Measurements from ENCODE around the gene PLD1. TPM values are rescaled to one million over a fixed set of nuclear protein-coding genes. Genes with fewer than 3 reads are reported as not detected.

Gene PLD1
- total and polyA plus RNA-seq, 9 donors: 24.6 to 125 (median 52.1) TPM

DNA sequence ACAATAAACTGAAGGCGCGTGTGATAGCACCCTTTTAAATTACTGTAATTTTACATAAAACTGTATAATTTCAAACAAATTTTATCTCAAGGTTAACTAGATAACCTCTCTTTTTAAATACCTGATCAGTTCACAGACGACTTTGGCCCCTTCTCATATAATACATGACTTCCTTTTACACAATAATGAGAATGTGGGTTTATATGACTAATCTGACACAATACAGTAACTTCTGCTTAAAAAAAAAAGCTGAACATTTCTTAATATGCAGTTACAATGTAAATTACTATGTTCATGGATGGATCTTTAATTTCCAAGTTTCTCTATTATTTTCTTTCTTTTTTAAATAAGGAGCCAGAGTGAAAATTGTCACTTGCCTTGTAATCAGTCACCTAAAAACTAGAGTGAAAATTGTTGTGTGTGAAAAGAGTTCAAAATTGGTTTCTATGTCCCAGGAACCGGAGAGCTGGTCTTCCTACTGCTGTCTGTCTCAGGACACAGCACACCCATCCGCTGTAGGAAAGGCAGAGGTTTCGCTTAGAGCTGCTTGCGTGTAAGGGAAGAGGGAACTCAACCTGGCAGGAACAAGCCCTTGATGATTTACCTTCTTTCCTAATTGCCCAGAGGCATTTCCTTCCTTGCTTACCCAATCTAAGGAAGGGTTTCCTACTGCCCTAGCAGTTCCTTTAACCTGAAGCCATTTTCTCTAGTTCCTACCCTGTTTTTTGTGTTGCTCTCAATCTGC lies 33.3 kb downstream of the PLD1 start:
- intact Hi-C loops (cut with DNase I): loop anchor here in 2 of 4 donors (10.0 kb wide), 2 partner anchors 132 to 568 kb away; no protein-coding TSS in a partner anchor
- Histone ChIP-seq H3K27me3 (no peaks in the 10 kb centered on the region), H3K27ac (no peak overlapping the region), H3K4me1 (ENCODE audit: insufficient read depth) (peaks cover under 1% of the 10 kb centered on the region), H3K4me3 (no peak overlapping the region), H3K9me3 (no peaks in the 10 kb centered on the region), H3K36me3 (no peaks in the 10 kb centered on the region)
- 81 to 88% (median 84%) methylated on average over 7 of the region's 7 CpGs for WGBS, 3 donors
- no peak for DNase-seq
- TF ChIP-seq EP300 (IDR thresholded peaks at IDR 0.05): no peak
- TF ChIP-seq, protein P1, sequence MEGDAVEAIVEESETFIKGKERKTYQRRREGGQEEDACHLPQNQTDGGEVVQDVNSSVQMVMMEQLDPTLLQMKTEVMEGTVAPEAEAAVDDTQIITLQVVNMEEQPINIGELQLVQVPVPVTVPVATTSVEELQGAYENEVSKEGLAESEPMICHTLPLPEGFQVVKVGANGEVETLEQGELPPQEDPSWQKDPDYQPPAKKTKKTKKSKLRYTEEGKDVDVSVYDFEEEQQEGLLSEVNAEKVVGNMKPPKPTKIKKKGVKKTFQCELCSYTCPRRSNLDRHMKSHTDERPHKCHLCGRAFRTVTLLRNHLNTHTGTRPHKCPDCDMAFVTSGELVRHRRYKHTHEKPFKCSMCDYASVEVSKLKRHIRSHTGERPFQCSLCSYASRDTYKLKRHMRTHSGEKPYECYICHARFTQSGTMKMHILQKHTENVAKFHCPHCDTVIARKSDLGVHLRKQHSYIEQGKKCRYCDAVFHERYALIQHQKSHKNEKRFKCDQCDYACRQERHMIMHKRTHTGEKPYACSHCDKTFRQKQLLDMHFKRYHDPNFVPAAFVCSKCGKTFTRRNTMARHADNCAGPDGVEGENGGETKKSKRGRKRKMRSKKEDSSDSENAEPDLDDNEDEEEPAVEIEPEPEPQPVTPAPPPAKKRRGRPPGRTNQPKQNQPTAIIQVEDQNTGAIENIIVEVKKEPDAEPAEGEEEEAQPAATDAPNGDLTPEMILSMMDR (IDR thresholded peaks at IDR 0.05): no peak
- no peak for TF ChIP-seq POLR2A (IDR thresholded peaks at IDR 0.05)

DNA sequence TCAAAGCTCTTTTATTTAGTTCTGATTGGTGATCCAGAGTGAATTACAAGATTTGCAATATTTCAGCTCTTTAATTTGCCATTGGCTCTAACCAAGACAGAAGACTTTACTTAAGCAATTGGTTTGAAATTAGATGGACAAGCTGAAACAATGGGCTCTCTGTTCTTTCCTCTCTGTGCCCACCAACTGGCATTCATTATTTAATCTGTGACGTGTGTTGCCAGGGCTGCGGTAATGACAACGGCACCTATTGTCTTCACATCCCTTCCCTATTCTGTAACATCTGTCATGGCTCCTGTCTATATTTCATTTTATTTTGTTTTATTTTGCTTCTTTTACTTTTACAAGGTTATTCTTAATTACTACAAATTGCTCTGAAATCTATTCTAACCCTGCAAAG lies 33.9 kb downstream of the PLD1 start:
- H3K27ac ChIP-seq: no peak overlapping the region
- DNase-seq: no peak
- TF ChIP-seq EP300 (IDR thresholded peaks at IDR 0.05) (no peak), POLR2A (IDR thresholded peaks at IDR 0.05) (no peak)
- TF ChIP-seq, protein P1 (IDR thresholded peaks at IDR 0.05): no peak
- H3K36me3 ChIP-seq: no peaks in the 10 kb centered on the region
- no peak overlapping the region for H3K4me3 ChIP-seq
- H3K27me3 ChIP-seq: no peaks in the 10 kb centered on the region
- H3K9me3 ChIP-seq: no peaks in the 10 kb centered on the region
- WGBS, 3 donors: 91 to 97% (median 94%) methylated on average over 3 of the region's 3 CpGs
- H3K4me1 ChIP-seq (ENCODE audit: insufficient read depth): peaks cover under 1% of the 10 kb centered on the region
- intact Hi-C loops (cut with DNase I): loop anchor here in 2 of 4 donors (10.0 kb wide), 2 partner anchors 132 to 568 kb away; no protein-coding TSS in a partner anchor

DNA sequence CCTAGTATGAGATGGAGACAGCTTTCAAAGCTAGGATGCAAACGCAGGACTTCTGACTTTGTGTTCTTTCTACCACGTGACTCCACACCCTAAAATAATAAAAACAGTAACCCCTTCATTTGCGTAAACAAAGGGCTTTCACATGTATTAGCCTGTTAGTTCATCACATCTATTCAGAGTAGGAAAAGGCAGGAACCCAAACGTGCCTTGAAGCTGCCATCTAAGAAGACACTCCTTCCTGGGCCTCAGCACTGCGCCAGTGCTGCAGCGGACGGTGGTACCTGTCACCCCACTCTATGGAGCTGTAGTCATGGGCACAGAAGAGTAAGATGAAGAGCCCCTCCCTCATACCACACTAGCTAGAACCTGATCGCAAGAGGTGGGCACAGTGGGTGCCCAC lies 34.3 kb downstream of the PLD1 start:
- Histone ChIP-seq H3K27ac (no peak overlapping the region), H3K36me3 (no peaks in the 10 kb centered on the region), H3K9me3 (no peaks in the 10 kb centered on the region), H3K4me3 (no peak overlapping the region), H3K4me1 (ENCODE audit: insufficient read depth) (peaks cover 1% of the 10 kb centered on the region), H3K27me3 (no peaks in the 10 kb centered on the region)
- no peak for DNase-seq
- intact Hi-C loops (cut with DNase I): loop anchor here in 2 of 4 donors (10.0 kb wide), 2 partner anchors 131 to 569 kb away; no protein-coding TSS in a partner anchor
- 87 to 90% (median 89%) methylated on average over 8 of the region's 8 CpGs for WGBS, 3 donors
- no peak for TF ChIP-seq EP300 (IDR thresholded peaks at IDR 0.05)
- no peak for TF ChIP-seq POLR2A (IDR thresholded peaks at IDR 0.05)
- TF ChIP-seq, protein P1 (IDR thresholded peaks at IDR 0.05): no peak

DNA sequence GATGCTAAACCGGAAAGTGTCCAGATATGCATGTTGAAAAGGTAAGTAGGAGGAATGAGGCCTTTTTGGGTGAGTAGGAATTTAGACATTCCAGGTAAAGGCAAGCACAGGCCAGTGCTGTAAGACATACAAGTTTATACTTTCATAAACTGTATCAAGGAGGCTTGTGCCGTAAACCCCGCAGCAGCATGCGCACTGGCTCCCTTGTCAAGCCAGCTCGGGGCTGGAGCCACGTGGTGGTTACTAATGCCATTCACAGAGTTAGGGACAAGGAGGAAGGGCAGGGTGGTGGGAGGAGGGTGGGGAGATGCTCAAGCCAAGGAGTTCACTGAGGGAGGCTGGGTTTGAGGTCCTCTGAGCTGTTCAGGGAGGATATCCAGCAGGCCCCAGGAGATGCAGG lies 35.8 kb downstream of the PLD1 start:
- no peaks in the 10 kb centered on the region for H3K9me3 ChIP-seq
- no peaks in the 10 kb centered on the region for H3K36me3 ChIP-seq
- H3K27ac ChIP-seq: no peak overlapping the region
- no peak for DNase-seq
- TF ChIP-seq EP300 (IDR thresholded peaks at IDR 0.05) (no peak), POLR2A (IDR thresholded peaks at IDR 0.05) (no peak)
- TF ChIP-seq, protein P1 (IDR thresholded peaks at IDR 0.05): no peak
- H3K27me3 ChIP-seq: no peaks in the 10 kb centered on the region
- H3K4me1 ChIP-seq (ENCODE audit: insufficient read depth): peaks cover 1% of the 10 kb centered on the region
- intact Hi-C loops (cut with DNase I): loop anchor here in 3 of 4 donors (5.0 to 10.0 kb wide), 4 partner anchors 33 to 570 kb away; no protein-coding TSS in a partner anchor
- 81 to 86% (median 83%) methylated on average over 6 of the region's 6 CpGs for WGBS, 3 donors
- H3K4me3 ChIP-seq: no peak overlapping the region
